D721Med (cell line): ENCODE measurements around the gene INPP5A.

ENCODE experiments used
- DNase-seq: peaks from one replicate; pipeline ENCODE4 v3.0.0; 2011; ENCODE audit warnings: low spot score; ENCODE audit not compliant: insufficient read length
- FAIRE-seq: peaks from 2 replicates; lab custom pipeline; 2011; peaks lifted over from hg19 to GRCh38; lab: Jason Lieb, UNC
- TF ChIP-seq, protein P1 (sequence below): IDR thresholded peaks from 2 replicates; pipeline ENCODE4 v1.5.1; 2012; ENCODE audit warnings: mild to moderate bottlenecking, control low read depth; ENCODE audit not compliant: insufficient read depth; ENCODE audit errors: missing control alignments

Gene INPP5A

DNA sequence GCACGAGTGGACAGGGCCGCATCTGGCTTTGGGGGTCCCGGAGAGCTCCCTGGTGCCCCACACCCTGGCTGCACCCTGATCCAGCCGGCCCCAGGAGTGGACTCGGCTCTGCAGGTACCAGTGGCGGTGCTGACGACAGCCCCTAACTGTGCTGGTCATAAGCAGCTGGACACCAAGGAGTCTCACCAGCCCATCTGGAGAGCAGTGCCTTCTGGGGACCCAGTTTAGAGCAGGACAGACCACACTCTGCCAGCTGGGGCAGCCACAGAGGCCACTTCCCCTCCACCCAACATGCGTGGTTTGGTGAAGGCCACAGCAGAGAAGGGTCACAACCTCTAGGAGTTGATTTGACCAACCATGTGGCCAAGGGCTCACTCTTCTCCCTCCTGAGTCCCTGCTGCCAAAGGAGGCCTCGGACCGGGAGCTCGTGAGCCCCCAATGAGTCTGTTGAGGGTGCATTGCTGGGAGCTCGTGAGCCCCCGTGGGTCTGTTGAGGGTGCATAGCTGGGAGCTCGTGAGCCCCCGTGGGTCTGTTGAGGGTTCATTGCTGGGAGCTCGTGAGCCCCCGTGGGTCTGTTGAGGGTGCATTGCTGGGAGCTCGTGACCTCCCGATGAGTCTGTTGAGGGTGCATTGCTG, 16.0 kb upstream of the INPP5A start:
- TF ChIP-seq, protein P1, sequence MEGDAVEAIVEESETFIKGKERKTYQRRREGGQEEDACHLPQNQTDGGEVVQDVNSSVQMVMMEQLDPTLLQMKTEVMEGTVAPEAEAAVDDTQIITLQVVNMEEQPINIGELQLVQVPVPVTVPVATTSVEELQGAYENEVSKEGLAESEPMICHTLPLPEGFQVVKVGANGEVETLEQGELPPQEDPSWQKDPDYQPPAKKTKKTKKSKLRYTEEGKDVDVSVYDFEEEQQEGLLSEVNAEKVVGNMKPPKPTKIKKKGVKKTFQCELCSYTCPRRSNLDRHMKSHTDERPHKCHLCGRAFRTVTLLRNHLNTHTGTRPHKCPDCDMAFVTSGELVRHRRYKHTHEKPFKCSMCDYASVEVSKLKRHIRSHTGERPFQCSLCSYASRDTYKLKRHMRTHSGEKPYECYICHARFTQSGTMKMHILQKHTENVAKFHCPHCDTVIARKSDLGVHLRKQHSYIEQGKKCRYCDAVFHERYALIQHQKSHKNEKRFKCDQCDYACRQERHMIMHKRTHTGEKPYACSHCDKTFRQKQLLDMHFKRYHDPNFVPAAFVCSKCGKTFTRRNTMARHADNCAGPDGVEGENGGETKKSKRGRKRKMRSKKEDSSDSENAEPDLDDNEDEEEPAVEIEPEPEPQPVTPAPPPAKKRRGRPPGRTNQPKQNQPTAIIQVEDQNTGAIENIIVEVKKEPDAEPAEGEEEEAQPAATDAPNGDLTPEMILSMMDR, result no peak
- FAIRE-seq (no peak), DNase-seq (no peak)

DNA sequence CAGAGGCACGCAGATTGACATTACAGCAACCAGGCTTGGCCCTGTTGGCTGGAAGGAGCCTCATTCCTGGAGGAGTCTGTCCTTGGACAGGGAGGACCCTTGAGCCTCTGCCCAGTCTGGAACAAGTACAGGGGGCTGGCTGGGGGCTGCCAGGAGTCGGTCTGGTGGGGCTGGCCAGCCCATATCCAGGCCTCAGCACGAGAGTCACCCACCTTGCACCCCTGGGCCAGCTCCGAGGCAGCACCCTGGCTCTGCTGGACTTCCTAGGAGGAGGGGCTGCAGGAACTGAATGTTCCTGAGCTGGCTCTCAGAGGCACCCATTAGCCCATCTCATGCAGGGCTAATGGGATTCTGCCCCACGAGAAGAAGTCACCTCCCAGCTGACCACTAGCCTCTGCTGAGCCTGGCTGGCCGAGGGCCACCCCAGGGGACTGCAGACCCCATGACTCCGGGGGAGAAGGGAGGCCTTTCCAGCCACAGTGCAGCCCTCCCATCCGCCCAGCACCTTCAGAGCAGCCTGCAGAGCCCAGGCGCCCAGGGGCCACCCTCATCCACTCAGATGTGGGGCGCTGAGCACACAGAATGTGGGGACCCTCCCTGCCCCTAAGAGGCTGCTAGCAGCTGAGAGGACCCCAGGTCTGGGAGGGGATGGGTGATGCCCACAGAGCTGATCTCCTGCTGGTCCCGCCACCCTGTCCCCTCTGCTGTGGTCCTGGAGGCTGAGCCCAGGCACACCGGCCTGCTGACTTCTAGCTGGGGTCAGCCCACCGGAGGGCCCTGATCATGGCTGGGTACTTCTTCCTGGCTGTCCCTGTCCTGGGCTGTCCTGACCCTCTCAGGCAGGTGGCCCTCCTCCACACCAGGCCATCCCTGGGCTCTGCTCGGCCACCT, 14.8 kb upstream of the INPP5A start:
- no peak for FAIRE-seq
- TF ChIP-seq, protein P1, result no peak
- DNase-seq, result no peak

DNA sequence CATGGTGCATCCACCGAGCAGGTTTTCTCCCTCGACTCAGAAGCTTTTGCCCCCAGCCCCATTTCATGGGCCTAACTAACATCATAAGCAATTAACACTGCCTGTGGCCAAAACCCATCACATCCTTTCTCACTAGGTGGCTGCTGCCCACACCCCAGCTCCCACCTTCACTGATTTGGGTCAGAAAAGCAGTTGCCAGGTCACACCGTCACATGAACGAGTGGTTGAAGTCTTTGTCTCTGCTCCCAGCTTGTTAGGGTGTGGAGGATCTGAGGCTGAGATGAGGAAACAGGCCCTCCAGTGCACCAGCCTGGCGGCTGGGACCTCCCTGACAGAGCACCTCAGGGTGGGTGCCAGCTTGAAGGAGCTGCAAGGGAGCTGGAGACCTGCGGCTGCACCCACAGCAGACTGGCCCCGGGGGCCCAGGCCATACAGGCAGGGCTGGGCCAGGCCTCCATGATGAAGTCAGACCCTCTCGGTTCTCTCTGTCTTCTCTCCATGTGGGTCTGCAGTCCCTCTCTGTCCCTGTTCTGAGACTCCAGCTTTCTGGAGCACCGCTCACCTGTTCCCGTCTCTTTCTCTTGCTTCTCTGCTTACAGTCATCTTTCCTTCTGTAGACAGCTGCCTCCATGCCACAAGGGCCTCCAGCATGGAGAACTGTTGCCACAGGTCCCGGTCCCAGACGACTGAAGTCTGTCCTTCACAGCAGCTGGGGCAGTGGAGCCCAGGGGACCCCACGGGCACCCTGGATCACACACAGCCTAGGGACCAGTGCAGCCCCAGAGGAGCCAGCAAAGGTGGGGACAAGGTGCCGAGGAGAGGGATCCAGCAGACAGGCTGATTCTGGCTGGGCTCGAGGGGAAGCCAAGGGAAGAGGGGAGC, 13.8 kb upstream of the INPP5A start:
- DNase-seq, result no peak
- TF ChIP-seq, protein P1, result no peak
- FAIRE-seq, result no peak

DNA sequence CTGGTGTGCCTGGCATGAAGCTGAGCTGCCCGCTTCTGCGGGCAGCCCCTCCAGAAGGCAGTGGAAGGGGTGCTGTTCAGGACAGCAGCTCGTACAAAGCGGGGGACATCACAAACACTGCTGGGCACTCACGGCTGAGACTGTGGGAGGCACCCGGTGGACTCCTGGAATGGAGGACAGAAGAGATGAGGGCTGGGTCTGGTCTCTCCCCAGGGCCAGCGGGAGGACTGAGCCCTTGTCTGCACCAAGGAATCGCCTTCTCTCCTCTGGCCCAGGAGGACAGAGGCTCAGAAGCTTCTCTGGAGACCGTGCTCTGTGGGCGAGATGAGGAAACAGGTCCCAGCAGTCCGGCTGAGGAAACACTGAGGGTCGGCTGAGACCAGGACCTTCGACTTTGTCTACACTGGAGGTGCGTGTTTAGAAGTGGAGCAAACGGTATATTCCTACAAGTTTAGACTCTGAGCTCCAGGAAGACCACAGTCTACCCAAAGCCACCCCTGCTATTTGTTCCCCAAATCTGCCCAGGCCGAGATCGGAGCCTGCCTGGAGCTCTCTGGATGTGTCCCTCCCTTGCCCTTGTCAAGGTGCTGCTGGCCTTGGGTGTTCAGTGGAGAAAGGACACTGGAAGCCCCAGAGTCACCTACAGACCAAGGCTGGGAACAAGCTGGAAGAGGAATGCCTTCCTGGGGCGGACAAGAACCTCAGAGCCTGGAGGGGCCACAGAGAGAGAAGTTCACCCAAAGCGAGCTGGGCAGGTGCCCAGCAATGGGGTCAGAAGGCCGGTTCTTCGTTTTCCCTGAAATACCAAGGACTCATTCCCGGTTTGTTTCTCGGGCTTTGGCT, 12.9 kb upstream of the INPP5A start:
- FAIRE-seq, result no peak
- TF ChIP-seq, protein P1, result no peak

DNA sequence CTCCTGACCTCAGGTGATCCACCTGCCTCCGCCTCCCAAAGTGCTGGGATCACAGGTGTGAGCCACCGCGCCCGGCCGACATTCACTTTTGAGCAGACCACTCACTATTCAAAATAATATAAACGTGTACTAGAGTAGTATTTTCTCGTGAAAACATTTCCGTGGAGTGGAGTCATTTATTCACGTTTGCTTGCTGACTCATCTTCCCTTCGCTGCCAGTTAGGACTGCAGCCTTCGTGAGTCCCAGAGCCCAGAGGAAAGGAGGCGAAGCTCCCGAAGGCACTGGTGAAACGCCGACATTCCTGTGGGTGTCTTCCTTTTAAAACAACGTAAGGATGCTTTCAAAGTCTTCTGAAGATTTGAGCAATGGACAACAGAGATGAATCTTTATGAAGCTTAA, 10.9 kb upstream of the INPP5A start:
- DNase-seq (no peak), FAIRE-seq (no peak)
- TF ChIP-seq, protein P1, result no peak

More for the DNA sequence above, 12.9 kb upstream of the INPP5A start:
- no peak for DNase-seq

DNA sequence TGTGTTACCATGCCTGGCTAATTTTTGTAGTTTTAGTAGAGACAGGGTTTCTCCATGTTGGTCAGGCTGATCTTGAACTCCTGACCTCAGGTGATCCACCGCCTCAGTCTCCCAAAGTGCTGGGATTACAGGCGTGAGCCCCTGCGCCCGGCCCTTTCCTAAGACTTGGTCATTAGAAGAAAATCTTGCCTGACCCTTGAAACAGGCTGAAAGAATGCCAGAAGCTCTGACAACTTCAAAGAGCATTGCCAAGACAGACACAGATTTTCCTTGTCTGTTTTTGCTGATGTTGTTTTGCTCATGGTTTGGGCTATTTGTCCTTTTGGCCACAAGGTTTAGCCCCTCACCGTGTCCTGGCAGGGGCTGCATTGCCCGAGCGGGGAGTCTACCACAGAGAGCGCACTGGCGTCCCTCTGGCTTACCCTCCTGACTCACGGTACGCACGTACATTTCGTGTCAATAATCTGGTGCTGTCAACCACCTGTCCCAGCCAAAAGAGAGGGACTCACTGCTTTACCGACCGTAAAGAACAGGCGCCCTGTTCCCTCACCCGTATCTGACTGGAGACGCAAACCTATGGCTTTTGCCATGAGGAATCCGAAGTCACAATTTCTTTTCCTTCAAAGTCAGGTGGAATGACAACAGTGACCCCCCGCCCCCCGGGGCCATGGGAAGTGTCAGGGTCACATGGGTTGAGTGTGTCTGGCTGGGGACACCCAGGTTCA, 10.1 kb upstream of the INPP5A start:
- TF ChIP-seq, protein P1, result no peak
- DNase-seq (no peak), FAIRE-seq (no peak)
